Fibroblast of mammary gland (primary cell): ENCODE data around the gene PSMG4.
"Not testable (repeated sequence)": the region's sequence is repeated elsewhere in the genome, so short reads cannot be mapped to it uniquely, and the experiment has no call there.

Source experiments
- DNase-seq: peaks from one replicate; pipeline ENCODE4 v3.0.0-alpha.2; 2010; ENCODE audit warnings: low read depth
- H3K4me3 ChIP-seq: 2 replicates; pipeline ENCODE4 v1.5.1; 2011; ENCODE audit warnings: low read depth, mild to moderate bottlenecking, low read length, moderate library complexity; ENCODE audit not compliant: control insufficient read depth
- TF ChIP-seq, protein P1 (sequence below): conservative IDR thresholded peaks from 2 replicates; pipeline ENCODE4 v1.5.1; 2011; ENCODE audit warnings: low read depth, low read length, inconsistent platforms; ENCODE audit not compliant: control insufficient read depth, insufficient read depth

PSMG4 gene

DNA sequence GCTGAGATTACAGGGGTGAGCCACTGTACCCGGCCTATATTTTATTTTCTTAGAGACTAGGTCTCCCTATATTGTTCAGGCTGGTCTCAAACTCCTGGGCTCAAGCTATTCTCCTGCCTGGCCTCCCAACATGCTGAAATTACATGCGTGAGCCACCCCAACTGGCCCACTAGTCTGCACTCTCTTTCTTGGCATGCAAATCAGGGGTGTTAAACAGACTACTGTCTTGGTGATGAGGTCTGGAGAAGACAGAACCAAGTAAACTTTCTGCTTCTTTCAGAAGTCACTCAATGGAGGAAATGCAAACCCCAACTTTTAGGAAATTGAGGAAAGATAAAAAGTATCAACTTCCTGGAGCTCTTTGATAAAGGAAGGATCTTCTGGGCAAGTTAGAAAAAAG is 23.3 kb upstream of the PSMG4 start:
- TF ChIP-seq, protein P1, sequence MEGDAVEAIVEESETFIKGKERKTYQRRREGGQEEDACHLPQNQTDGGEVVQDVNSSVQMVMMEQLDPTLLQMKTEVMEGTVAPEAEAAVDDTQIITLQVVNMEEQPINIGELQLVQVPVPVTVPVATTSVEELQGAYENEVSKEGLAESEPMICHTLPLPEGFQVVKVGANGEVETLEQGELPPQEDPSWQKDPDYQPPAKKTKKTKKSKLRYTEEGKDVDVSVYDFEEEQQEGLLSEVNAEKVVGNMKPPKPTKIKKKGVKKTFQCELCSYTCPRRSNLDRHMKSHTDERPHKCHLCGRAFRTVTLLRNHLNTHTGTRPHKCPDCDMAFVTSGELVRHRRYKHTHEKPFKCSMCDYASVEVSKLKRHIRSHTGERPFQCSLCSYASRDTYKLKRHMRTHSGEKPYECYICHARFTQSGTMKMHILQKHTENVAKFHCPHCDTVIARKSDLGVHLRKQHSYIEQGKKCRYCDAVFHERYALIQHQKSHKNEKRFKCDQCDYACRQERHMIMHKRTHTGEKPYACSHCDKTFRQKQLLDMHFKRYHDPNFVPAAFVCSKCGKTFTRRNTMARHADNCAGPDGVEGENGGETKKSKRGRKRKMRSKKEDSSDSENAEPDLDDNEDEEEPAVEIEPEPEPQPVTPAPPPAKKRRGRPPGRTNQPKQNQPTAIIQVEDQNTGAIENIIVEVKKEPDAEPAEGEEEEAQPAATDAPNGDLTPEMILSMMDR = no peak
- DNase-seq = no peak
- H3K4me3 ChIP-seq = no peak overlapping the region

DNA sequence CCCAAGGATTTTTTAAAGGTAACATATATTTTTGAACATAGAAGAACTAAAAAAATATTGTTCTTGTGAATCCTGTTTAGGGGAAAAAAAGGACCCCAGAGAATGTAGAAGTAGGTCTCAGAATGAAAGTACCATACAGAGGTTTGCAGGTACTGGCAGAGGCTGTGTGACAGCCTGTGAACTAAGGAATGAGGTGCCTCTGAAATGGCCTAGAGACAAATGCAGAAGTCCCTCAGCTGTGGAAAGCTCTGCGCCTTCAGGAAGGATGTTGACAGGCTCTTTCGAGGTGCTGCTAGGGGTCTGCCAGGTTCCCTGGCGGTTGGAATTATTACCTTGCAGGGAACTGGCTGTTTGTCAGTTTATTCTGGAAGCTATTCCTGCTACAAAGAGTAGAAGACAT is 22.7 kb upstream of the PSMG4 start:
- DNase-seq = no peak
- TF ChIP-seq, protein P1 = no peak
- H3K4me3 ChIP-seq = no peak overlapping the region

DNA sequence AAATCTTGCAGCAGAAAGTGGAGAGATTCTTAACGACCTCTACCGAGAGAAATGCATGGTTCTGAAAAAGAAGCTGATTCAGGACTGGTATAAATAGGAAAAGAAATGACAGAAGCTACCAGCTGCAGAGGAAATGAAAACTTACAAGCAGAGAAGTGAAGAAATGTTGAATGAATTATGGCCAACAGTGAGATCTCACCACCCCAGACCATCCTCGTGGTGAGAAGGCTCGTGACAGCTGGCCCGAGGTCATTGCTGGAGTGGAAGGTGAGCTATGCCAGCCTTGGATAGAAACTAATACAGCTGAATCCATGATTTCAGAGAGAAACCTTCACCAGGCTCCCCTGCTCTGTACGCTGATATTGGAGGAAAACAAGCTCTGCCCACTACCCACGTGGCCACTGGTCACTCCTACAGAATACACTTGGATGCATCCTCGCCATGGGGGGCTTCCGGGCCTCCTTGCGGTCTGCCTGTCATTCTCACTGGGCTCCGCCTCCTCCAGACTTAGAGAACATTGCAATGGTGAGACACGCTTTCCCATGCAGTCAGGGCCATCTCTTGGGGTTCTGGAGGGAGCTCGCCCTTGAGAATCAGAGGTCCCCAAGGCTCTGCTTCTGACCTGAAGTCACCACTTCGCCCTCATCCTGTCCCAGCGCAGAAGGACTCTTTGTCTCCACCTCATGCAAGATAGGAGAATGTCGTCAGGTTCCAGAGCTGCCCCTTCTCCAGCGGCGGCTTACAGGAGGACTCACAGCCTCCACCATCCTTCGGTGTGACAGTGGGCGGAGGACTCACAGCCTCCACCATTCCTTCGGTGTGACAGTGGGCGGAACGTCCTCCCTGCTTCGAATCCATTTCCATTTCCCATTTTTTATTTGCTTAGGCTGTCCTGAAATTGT is 20.7 kb upstream of the PSMG4 start:
- TF ChIP-seq, protein P1 = no peak
- no peak overlapping the region for H3K4me3 ChIP-seq
- no peak for DNase-seq

DNA sequence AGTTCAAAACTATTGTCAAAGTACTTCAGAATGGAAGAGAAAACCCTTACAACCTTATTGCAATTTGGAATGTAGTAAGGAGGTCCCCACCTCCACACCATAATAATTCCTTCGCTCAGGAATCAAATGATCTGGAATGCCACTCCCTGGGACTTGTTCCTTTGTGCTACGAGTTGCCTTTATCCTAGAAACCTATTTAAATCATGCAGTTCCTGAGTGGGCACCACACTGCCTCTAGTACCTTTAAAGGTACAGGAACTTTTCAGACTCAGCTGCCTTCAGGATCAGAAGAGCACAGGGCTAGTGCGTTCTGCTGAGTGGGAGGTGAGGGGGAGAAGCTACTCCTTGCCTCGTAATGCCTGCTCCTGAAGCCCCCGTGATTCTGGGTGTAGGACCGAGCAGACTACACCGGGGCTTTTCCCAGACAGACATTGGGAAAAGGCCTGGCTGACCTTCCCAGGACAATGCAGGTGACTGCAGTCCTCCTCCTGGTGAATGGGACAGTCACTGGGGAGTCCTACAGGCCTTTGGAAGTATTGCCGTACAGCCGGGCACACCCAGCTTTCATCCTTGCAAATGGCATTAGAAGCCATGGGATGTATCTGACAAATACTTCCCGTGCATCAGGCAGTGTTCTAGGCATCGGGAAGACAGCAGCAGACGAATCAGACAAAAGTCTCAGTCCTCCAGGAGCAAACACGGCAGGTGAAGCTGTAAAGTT is 19.5 kb upstream of the PSMG4 start:
- TF ChIP-seq, protein P1 = no peak
- no peak overlapping the region for H3K4me3 ChIP-seq
- DNase-seq = no peak

DNA sequence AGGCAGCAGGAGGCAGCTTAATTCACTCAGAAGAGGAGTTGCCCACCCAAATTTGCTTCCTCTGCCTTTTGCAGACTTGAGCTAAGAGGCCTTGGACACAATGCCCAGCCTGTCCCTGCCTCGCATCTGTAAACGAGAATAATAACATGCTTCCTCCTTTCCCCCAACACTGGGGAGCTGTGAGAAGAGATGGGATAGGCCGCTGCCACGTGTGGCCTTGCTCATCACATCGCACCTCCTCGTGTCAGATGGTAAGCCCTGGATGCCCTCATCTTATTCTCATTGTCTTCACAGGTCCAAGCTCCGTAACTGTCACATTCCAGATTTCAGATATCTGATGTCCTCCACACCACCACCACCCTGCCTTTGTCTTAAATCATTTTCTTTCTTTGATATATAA is 18.2 kb upstream of the PSMG4 start:
- H3K4me3 ChIP-seq = no peak overlapping the region
- no peak for DNase-seq
- TF ChIP-seq, protein P1 = no peak

DNA sequence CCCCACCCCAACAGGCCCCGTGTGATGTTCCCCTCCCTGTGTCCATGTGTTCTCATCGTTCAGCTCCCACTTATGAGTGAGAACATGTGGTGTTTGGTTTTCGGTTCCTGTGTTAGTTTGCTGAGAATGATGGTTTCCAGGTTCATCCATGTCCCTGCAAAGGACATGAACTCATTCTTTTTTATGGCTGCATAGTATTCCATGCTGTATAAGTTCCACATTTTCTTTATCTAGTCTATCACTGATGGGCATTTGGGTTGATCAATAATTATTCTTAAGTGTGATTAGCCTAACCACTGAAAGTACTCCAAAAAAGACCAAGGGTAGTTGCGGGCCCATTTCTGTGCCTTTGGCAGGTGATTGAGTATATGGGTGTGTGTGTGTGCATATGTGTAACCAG is 17.0 kb upstream of the PSMG4 start:
- not testable (repeated sequence) for H3K4me3 ChIP-seq, DNase-seq

DNA sequence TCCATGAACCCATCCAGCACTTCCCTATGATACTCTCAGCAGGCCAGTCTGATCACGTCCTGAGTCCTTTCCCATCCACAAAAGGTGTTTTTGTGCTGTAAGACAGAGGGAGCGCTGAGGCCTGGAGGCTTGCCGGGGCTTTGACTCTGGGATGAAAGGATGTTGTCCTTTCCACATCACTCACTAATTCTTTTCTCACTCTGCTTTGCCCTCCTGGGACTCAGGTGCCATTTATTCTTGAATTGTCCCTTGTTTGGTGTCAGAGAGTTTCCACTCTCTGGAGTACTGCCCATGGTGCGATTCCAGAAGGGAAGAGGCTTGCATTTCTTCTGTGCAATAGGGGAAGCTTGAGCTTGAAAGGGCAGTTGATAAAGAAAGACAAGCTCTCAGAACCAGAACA is 16.0 kb upstream of the PSMG4 start:
- H3K4me3 ChIP-seq = no peak overlapping the region
- TF ChIP-seq, protein P1 = no peak
- DNase-seq = no peak
